Naive thymus-derived CD4-positive, alpha-beta T cell (primary cell): ENCODE results near the gene RBFOX2. TPM values are rescaled to one million over a fixed set of nuclear protein-coding genes. Genes with fewer than 3 reads are reported as not detected.

Experiments
- ATAC-seq: fragments of 150-1000 bp; cut with Tn5 transposase; 2 replicates; pipeline ENCODE4 v1.10.0; 2021; ENCODE audit warnings: mild to moderate bottlenecking, moderate library complexity
- CTCF ChIA-PET: fragments of 350-600 bp; sonication (Branson Sonifier 250); formaldehyde crosslinking; loops from one replicate; lab custom pipeline; 2021; ENCODE audit warnings: antibody characterized with exemption; lab: Charles Lee
- POLR2A ChIA-PET: fragments of 350-600 bp; sonication (Branson Sonifier 250); formaldehyde crosslinking; loops from one replicate; lab custom pipeline; 2021; ENCODE audit warnings: antibody characterized with exemption, inconsistent platforms; lab: Charles Lee
- DNase-seq, 9 donors: peaks; one replicate each; pipeline versions ENCODE4 v3.0.0 to v3.0.0-alpha.2; 2020 to 2022; ENCODE audit warnings: mixed read lengths in 1 of 9
- H3K27ac ChIP-seq: one replicate; pipeline ENCODE4 v1.7.0; 2013; ENCODE audit warnings: mild to moderate bottlenecking, low read depth, low read length, moderate library complexity
- H3K27me3 ChIP-seq, 2 donors: one replicate each; pipeline ENCODE4 v1.7.0; 2013; ENCODE audit warnings: low read length in 2 of 2, mild to moderate bottlenecking in 2 of 2, moderate library complexity in 2 of 2; ENCODE audit not compliant: control insufficient read depth in 2 of 2, insufficient read depth in 2 of 2
- H3K36me3 ChIP-seq, 3 experiments: 1 replicate in 2 of 3; 2 replicates in 1 of 3; pipeline ENCODE4 v1.7.0; 2013; ENCODE audit warnings: low read length in 3 of 3, mild to moderate bottlenecking in 3 of 3, moderate library complexity in 1 of 3; ENCODE audit not compliant: insufficient read depth in 3 of 3, control insufficient read depth in 2 of 3
- H3K4me1 ChIP-seq, 2 donors: one replicate each; pipeline ENCODE4 v1.7.0; 2013; ENCODE audit warnings: low read length in 2 of 2, mild to moderate bottlenecking in 2 of 2, moderate library complexity in 1 of 2; ENCODE audit not compliant: control insufficient read depth in 2 of 2, insufficient read depth in 2 of 2
- H3K4me3 ChIP-seq: 2 replicates; pipeline ENCODE4 v1.7.0; 2013; ENCODE audit warnings: mild to moderate bottlenecking, low read length
- H3K9me3 ChIP-seq, 3 experiments: 1 replicate in 2 of 3; 2 replicates in 1 of 3; pipeline ENCODE4 v1.7.0; 2013; ENCODE audit warnings: low read length in 3 of 3; ENCODE audit not compliant: control insufficient read depth in 2 of 3
- H3K27ac Mint-ChIP-seq, 9 donors: one replicate each; pipeline ENCODE4 v1.8.0; 2020 to 2022; ENCODE audit warnings: mixed read lengths in 9 of 9, mild to moderate bottlenecking in 8 of 9, moderate library complexity in 5 of 9, inconsistent platforms in 2 of 9
- H3K27me3 Mint-ChIP-seq, 5 donors: one replicate each; pipeline ENCODE4 v1.8.0; 2021 to 2022; ENCODE audit warnings: mixed read lengths in 5 of 5, mild to moderate bottlenecking in 1 of 5
- H3K36me3 Mint-ChIP-seq, 5 donors: one replicate each; pipeline ENCODE4 v1.8.0; 2020 to 2022; ENCODE audit warnings: mixed read lengths in 5 of 5, mild to moderate bottlenecking in 3 of 5, inconsistent platforms in 1 of 5
- H3K4me1 Mint-ChIP-seq, 7 donors: one replicate each; pipeline ENCODE4 v1.8.0; 2020 to 2022; ENCODE audit warnings: mixed read lengths in 7 of 7, mild to moderate bottlenecking in 3 of 7, inconsistent platforms in 1 of 7
- H3K4me3 Mint-ChIP-seq, 10 donors: one replicate each; pipeline ENCODE4 v1.8.0; 2020 to 2022; ENCODE audit warnings: mild to moderate bottlenecking in 10 of 10, mixed read lengths in 10 of 10, moderate library complexity in 6 of 10, inconsistent platforms in 2 of 10
- H3K9me3 Mint-ChIP-seq, 11 donors: one replicate each; pipeline ENCODE4 v1.8.0; 2020 to 2022; ENCODE audit warnings: mixed read lengths in 11 of 11, mild to moderate bottlenecking in 4 of 11, inconsistent platforms in 1 of 11, moderate library complexity in 1 of 11
- intact Hi-C, 2 donors: fragments of 100-400 bp; cut with micrococcal nuclease; formaldehyde crosslinking; loops; one replicate each; pipeline ENCODE4 v1.15.1; 2023
- polyA plus RNA-seq, 2 donors: library from polyadenylated mRNA; unstranded; fragments of 300-500 nt; fragmentation: Illumina TruSeq; gene quantifications; one replicate each; pipeline ENCODE4 v1.2.3, GENCODE V29; 2021
- total RNA-seq, 6 experiments: library from RNA in 5 of 6; stranded (reverse) in 5 of 6; gene quantifications; 1 replicate in 5 of 6; 2 replicates in 1 of 6; pipeline ENCODE4 v1.2.3 and lab custom pipeline; 2021 to 2026

RBFOX2 gene
- total and polyA plus RNA-seq, 7 experiments from 2014 or later: 0.39 to 1.7 (median 1.1) TPM

DNA sequence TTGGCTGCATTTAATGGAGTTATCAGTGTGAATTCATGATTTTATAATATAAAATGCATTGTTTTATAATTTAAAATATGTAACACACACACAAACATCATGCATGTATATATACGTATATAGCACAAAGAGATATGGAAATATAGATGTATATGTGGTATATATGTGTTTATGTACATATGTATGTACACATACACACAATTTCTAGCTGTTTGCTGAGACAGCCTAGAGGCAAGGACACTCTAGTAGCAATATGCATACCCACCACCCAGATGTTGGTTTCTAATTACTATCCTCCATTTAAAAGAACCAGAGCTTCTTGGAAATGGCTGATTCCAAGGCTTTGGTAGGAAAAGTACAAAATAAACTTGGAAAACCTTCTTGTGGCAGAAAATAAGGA, 50.4 kb downstream of the RBFOX2 start:
- intact Hi-C loops: no loop called here
- DNase-seq: no peak
- no peaks in the 10 kb centered on the region for H3K4me1 ChIP-seq
- H3K4me3 Mint-ChIP-seq: no peak overlapping the region
- H3K9me3 Mint-ChIP-seq: no peaks in the 10 kb centered on the region
- no peak overlapping the region for H3K27ac Mint-ChIP-seq
- H3K36me3 Mint-ChIP-seq: peaks cover 0 to 3% (median 0%) of the 10 kb centered on the region in 5 donors
- peaks cover 0 to 26% (median 7%) of the 10 kb centered on the region in 5 donors for H3K27me3 Mint-ChIP-seq
- no peaks in the 10 kb centered on the region for H3K9me3 ChIP-seq
- no peaks in the 10 kb centered on the region for H3K27me3 ChIP-seq
- no peaks in the 10 kb centered on the region for H3K36me3 ChIP-seq
- no peak overlapping the region for H3K27ac ChIP-seq
- ChIA-PET POLR2A (no interaction called here), CTCF (no interaction called here)
- no peak for ATAC-seq
- H3K4me3 ChIP-seq: no peak overlapping the region
- H3K4me1 Mint-ChIP-seq: no peaks in the 10 kb centered on the region

DNA sequence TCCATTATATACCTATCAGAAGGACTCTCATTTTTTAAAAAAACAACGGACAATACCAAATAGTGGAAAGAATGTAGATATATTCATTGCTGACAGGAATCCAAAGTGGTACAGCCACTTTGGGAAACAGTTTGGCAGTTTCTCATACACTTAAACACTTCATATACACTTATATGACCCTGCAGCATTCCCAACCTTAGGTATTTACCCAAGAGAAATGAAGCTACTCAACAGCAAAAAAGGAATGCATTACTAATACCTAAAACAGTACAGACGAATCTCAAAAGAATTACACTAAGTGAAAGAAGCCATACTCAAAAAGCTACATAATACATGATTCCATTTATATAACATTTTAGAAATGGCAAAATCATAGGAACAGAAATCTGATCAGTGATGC, 51.5 kb downstream of the RBFOX2 start:
- no peak overlapping the region for H3K27ac Mint-ChIP-seq
- Histone ChIP-seq H3K4me3 (no peak overlapping the region), H3K36me3 (no peaks in the 10 kb centered on the region), H3K27ac (no peak overlapping the region), H3K9me3 (no peaks in the 10 kb centered on the region), H3K4me1 (no peaks in the 10 kb centered on the region), H3K27me3 (no peaks in the 10 kb centered on the region)
- no peaks in the 10 kb centered on the region for H3K9me3 Mint-ChIP-seq
- H3K4me1 Mint-ChIP-seq: no peaks in the 10 kb centered on the region
- ChIA-PET CTCF (no interaction called here), POLR2A (no interaction called here)
- ATAC-seq (no peak), DNase-seq (no peak)
- intact Hi-C loops: no loop called here
- H3K36me3 Mint-ChIP-seq: peaks cover 0 to 3% (median 0%) of the 10 kb centered on the region in 5 donors
- H3K4me3 Mint-ChIP-seq: no peak overlapping the region
- peaks cover 0 to 24% (median under 1%) of the 10 kb centered on the region in 5 donors for H3K27me3 Mint-ChIP-seq

DNA sequence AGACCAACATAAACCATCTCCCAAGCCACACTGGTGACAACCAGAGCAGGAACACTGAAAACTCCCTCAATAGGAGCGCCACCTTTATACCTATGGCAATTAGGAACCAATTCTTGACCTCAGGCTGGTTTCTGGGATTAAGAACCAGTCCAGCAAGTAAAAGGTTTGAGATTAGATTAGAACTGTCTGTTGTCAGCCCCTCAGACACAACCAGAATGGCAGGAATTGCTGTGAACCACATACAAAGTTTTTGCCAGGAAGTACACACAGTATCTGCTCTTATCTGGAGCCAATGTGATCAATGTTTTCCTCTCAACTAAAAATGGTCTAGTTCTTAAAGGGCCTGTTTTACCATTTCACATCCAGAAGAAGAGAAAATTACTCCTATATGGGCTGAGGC, 55.2 kb downstream of the RBFOX2 start:
- H3K4me1 Mint-ChIP-seq: peaks cover 0 to 4% (median 0%) of the 10 kb centered on the region in 7 donors
- Histone ChIP-seq H3K27me3 (no peaks in the 10 kb centered on the region), H3K9me3 (no peaks in the 10 kb centered on the region), H3K36me3 (no peaks in the 10 kb centered on the region), H3K4me1 (no peaks in the 10 kb centered on the region), H3K4me3 (no peak overlapping the region), H3K27ac (no peak overlapping the region)
- peaks cover 0 to 17% (median 0%) of the 10 kb centered on the region in 5 donors for H3K27me3 Mint-ChIP-seq
- CTCF ChIA-PET: no interaction called here
- H3K36me3 Mint-ChIP-seq: peaks cover 0 to 4% (median 0%) of the 10 kb centered on the region in 5 donors
- intact Hi-C loops: no loop called here
- no peaks in the 10 kb centered on the region for H3K9me3 Mint-ChIP-seq
- DNase-seq: no peak
- POLR2A ChIA-PET: no interaction called here
- H3K4me3 Mint-ChIP-seq: no peak overlapping the region
- no peak overlapping the region for H3K27ac Mint-ChIP-seq
- ATAC-seq: no peak

DNA sequence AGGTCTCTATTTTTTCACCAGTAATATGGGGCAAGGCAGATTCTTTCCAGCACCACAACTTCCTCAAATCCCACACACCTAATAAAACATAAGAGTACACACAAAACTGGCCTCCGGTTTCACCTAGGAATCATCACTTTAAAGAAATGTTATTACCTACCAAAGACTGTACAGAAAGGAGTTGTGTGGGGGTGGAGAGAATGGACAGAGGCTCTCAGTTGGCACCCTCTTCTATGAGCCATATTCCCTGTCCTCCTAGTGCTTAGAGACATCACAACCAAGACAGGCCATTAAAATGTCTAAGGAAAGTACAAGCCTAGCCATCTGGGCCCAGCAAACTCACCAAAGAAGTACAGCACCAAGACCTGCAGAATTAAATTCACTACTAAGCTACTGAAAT, 56.1 kb downstream of the RBFOX2 start:
- peaks cover 0 to 4% (median 0%) of the 10 kb centered on the region in 5 donors for H3K36me3 Mint-ChIP-seq
- H3K27ac ChIP-seq: no peak overlapping the region
- no peaks in the 10 kb centered on the region for H3K4me1 ChIP-seq
- intact Hi-C loops: no loop called here
- no peaks in the 10 kb centered on the region for H3K36me3 ChIP-seq
- peaks cover 0 to 21% (median 3%) of the 10 kb centered on the region in 5 donors for H3K27me3 Mint-ChIP-seq
- H3K27ac Mint-ChIP-seq: peak overlapping the region in 1 of 9 donors; percentile 37
- ChIA-PET CTCF (no interaction called here), POLR2A (interaction anchor here (0.6 kb wide), 1 partner anchor 28 kb away, joined by 3 read pairs; no protein-coding TSS in a partner anchor)
- H3K4me1 Mint-ChIP-seq: peaks cover 0 to 4% (median 0%) of the 10 kb centered on the region in 7 donors
- no peak for ATAC-seq
- no peak for DNase-seq
- no peaks in the 10 kb centered on the region for H3K9me3 ChIP-seq
- H3K9me3 Mint-ChIP-seq: no peaks in the 10 kb centered on the region
- H3K27me3 ChIP-seq: no peaks in the 10 kb centered on the region
- no peak overlapping the region for H3K4me3 ChIP-seq
- no peak overlapping the region for H3K4me3 Mint-ChIP-seq

DNA sequence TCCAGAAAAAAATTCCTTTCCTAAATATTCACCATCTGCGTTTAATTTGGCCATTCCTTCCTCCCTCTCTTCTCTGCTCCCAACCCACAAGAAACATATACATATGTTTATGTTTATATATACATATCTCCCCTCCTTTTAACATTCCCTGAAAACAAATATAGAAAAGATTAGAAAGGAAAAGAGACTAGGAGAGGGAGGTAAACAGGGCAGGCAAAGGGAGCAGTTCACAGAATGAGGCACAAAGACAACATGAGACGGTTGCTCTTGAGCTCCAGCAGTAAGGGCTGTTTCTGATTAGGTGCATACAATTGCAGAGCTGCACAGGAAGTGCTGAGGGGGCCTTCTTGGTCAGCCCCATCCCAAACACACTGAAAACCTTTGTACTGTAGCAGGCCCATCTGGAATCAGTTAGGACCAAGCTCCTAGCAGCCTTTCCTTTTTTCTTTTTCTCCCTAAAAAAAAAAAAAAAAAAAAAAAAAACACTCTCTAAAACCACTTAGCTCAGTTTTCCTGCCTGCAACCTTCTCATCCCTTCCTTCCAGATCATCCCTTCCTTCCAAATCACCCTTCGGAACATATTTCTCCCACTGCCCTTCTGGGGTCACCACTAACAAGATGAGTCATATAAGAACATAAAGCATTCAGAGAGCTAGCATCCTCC, 57.0 kb downstream of the RBFOX2 start:
- Mint-ChIP-seq H3K27me3 (peaks cover 0 to 24% (median 6%) of the 10 kb centered on the region in 5 donors), H3K9me3 (no peaks in the 10 kb centered on the region), H3K4me1 (peaks cover 0 to 4% (median 0%) of the 10 kb centered on the region in 7 donors), H3K36me3 (peaks cover 0 to 4% (median 0%) of the 10 kb centered on the region in 5 donors), H3K27ac (no peak overlapping the region), H3K4me3 (no peak overlapping the region)
- H3K27ac ChIP-seq: no peak overlapping the region
- no peak for ATAC-seq
- H3K4me1 ChIP-seq: no peaks in the 10 kb centered on the region
- H3K36me3 ChIP-seq: no peaks in the 10 kb centered on the region
- no peak for DNase-seq
- intact Hi-C loops: no loop called here
- no peaks in the 10 kb centered on the region for H3K27me3 ChIP-seq
- no peaks in the 10 kb centered on the region for H3K9me3 ChIP-seq
- CTCF ChIA-PET: no interaction called here
- H3K4me3 ChIP-seq: no peak overlapping the region
- POLR2A ChIA-PET: no interaction called here

DNA sequence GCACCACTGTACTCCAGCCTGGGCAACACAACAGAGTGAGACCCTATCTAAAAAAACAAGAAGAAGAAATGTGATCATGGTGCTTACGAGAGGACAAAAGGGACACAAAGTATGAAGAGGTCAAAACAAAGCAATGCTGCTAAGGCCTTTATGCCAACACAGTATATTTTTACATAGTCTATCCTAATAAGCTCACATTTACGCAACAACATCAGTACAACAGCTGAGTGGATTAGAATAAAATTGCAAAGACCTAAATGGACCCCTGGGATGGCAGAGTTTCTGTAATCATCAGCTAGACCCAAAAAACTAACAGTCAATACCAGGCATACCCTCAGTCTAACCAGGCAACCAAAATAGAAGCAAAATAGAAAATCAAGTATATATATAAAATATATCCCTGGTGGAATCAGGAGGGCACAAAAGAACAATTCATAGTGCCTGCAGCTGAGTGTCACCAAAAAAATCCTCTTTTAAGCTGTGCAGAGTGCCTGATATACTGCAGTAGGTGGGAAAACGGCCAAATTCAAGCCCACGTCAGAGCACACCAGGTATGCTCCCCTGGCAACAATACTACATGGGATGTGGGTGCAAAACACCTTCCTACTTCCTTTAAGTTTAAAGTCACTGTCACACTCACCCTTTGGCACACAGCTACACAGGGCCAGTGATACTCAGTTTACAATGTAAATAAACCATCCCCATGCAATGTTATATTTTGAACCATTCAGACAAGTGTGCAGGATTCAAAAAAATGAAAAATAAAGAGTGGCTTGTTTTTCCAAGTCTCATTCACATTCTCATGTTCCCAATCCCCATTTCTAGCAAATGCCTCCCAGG, 57.8 kb downstream of the RBFOX2 start:
- intact Hi-C loops: no loop called here
- H3K4me3 Mint-ChIP-seq: no peak overlapping the region
- H3K4me1 ChIP-seq: no peaks in the 10 kb centered on the region
- H3K36me3 Mint-ChIP-seq: peaks cover 0 to 4% (median 0%) of the 10 kb centered on the region in 5 donors
- ChIA-PET POLR2A (interaction anchor here (0.6 kb wide), 1 partner anchor 70 kb away, joined by 3 read pairs; no protein-coding TSS in a partner anchor), CTCF (no interaction called here)
- no peaks in the 10 kb centered on the region for H3K36me3 ChIP-seq
- DNase-seq: no peak
- H3K4me1 Mint-ChIP-seq: peaks cover 0 to 4% (median 0%) of the 10 kb centered on the region in 7 donors
- H3K27me3 Mint-ChIP-seq: peaks cover 0 to 20% (median 6%) of the 10 kb centered on the region in 5 donors
- no peaks in the 10 kb centered on the region for H3K27me3 ChIP-seq
- no peak overlapping the region for H3K27ac Mint-ChIP-seq
- no peaks in the 10 kb centered on the region for H3K9me3 Mint-ChIP-seq
- no peak overlapping the region for H3K27ac ChIP-seq
- no peaks in the 10 kb centered on the region for H3K9me3 ChIP-seq
- no peak overlapping the region for H3K4me3 ChIP-seq
- ATAC-seq: no peak
